ENCODE data around the gene GRK2.

Gene GRK2

GRCh38 chr11:67284811-67285540 is 18.7 kb downstream of the GRK2 start:
- peak in 1 of 6 experiments; percentile 23 for DNase-seq

- DNase-seq: peak in 2 of 6 experiments; percentile 18 to 24
Observed at GRCh38 chr11:67285541-67286498, 19.5 kb downstream of the GRK2 start.

GRCh38 chr11:67286621-67287333 is 20.5 kb downstream of the GRK2 start:
- DNase-seq: peak in 1 of 6 experiments; percentile 54

GRCh38 chr11:67287355-67288197 is 21.3 kb downstream of the GRK2 start:
- peak in 3 of 6 experiments; percentile 46 to 57 (median 47) for DNase-seq

- no peak for DNase-seq
Observed at GRCh38 chr11:67288198-67288451, 21.9 kb downstream of the GRK2 start.

- peak; percentile 83 to 92 (median 84) for DNase-seq
Observed at GRCh38 chr11:67288452-67289225, 22.4 kb downstream of the GRK2 start.

- DNase-seq: no peak
Observed at GRCh38 chr11:67289226-67289650, 23.0 kb downstream of the GRK2 start, which contains the start of gene ANKRD13D. Gene ANKRD13D (plus strand): TSS chr11:67289303. CDS start chr11:67289461, 158 bp downstream.

- DNase-seq: no peak
Observed at GRCh38 chr11:67289651-67290479, 23.6 kb downstream of the GRK2 start.

GRCh38 chr11:67290801-67291200 is 24.5 kb downstream of the GRK2 start:
- DNase-seq: no peak

GRCh38 chr11:67291481-67292381 is 25.5 kb downstream of the GRK2 start:
- DNase-seq: no peak

GRCh38 chr11:67292671-67293070 is 26.4 kb downstream of the GRK2 start:
- DNase-seq: no peak

- DNase-seq: peak in 1 of 6 experiments; percentile 17
Observed at GRCh38 chr11:67293090-67293489, 26.8 kb downstream of the GRK2 start.

- DNase-seq: peak in 2 of 6 experiments; percentile 22 to 26
Observed at GRCh38 chr11:67295846-67296245, 29.6 kb downstream of the GRK2 start.

GRCh38 chr11:67298786-67299185 is 32.5 kb downstream of the GRK2 start:
- no peak for DNase-seq

GRCh38 chr11:67299471-67300191 is 33.4 kb downstream of the GRK2 start:
- DNase-seq: no peak

- no peak for DNase-seq
Observed at GRCh38 chr11:67300256-67300755, 34.0 kb downstream of the GRK2 start.

- DNase-seq: no peak
Observed at GRCh38 chr11:67300756-67301312, 34.6 kb downstream of the GRK2 start.

GRCh38 chr11:67301313-67301921 is 35.1 kb downstream of the GRK2 start:
- no peak for DNase-seq

Measured in stimulated activated naive CD4-positive, alpha-beta T cell (primary cell).